H1 (cell line): ENCODE results near the gene ABCC2. TPM values are rescaled to one million over a fixed set of nuclear protein-coding genes. Genes with fewer than 3 reads are reported as not detected.

ENCODE experiments used
- CTCF ChIA-PET: fragments of 300-600 bp; sonication (Branson Sonifier 250); formaldehyde crosslinking; loops from one replicate; lab custom pipeline; 2021; ENCODE audit not compliant: partially characterized antibody; lab: Charles Lee
- POLR2A ChIA-PET: fragments of 300-600 bp; sonication (Branson Sonifier 250); formaldehyde crosslinking; loops from one replicate; lab custom pipeline; 2021; ENCODE audit warnings: inconsistent platforms; ENCODE audit not compliant: partially characterized antibody; lab: Charles Lee
- DNase-seq, 2 experiments: peaks; one replicate each; pipeline versions ENCODE4 v3.0.0 to v3.0.0-alpha.2; 2010 to 2022; ENCODE audit warnings: low spot score in 2 of 2, low read depth in 1 of 2, mixed read lengths in 1 of 2
- FAIRE-seq: peaks from 2 replicates; lab custom pipeline; 2011; peaks lifted over from hg19 to GRCh38; lab: Jason Lieb, UNC
- H2AFZ ChIP-seq: 2 replicates; pipeline ENCODE4 v1.8.1; 2012; ENCODE audit warnings: low read length, inconsistent platforms
- H2AK5ac ChIP-seq: 2 replicates; pipeline ENCODE4 v1.6.1; 2013; ENCODE audit warnings: low read depth, low read length
- H2BK120ac ChIP-seq: replicated peaks from 2 replicates; pipeline ENCODE3; 2013; ENCODE audit warnings: low read depth, low read length, inconsistent platforms
- H2BK12ac ChIP-seq: 2 replicates; pipeline ENCODE4 v1.6.1; 2013; ENCODE audit warnings: low read depth, low read length
- H2BK15ac ChIP-seq: 2 replicates; pipeline ENCODE4 v1.6.1; 2013; ENCODE audit warnings: low read length
- H2BK20ac ChIP-seq: 2 replicates; pipeline ENCODE4 v1.6.1; 2013; ENCODE audit warnings: low read length
- H2BK5ac ChIP-seq: 2 replicates; pipeline ENCODE4 v1.6.1; 2013; ENCODE audit warnings: low read depth, low read length
- H3K14ac ChIP-seq: 2 replicates; pipeline ENCODE4 v1.6.1; 2013; ENCODE audit warnings: inconsistent platforms; ENCODE audit not compliant: insufficient read length
- H3K18ac ChIP-seq: 2 replicates; pipeline ENCODE4 v1.6.1; 2013; ENCODE audit warnings: low read length; ENCODE audit errors: extremely low read depth
- H3K23ac ChIP-seq: 2 replicates; pipeline ENCODE4 v1.6.1; 2013; ENCODE audit warnings: inconsistent platforms; ENCODE audit not compliant: insufficient read length
- H3K23me2 ChIP-seq: 2 replicates; pipeline ENCODE4 v1.6.1; 2013; ENCODE audit warnings: low read depth, low read length
- H3K27ac ChIP-seq: 2 replicates; pipeline ENCODE4 v1.6.1; 2011; ENCODE audit warnings: low read depth, low read length, inconsistent platforms
- H3K27me3 ChIP-seq, 4 experiments: replicated peaks in 1 of 4; 1 replicate in 1 of 4; 2 replicates in 3 of 4; pipeline versions ENCODE4 v1.6.1 to v1.8.1; 2011 to 2013; ENCODE audit warnings: low read length in 3 of 4, mild to moderate bottlenecking in 3 of 4, inconsistent platforms in 2 of 4, mixed read lengths in 2 of 4, moderate library complexity in 1 of 4; ENCODE audit not compliant: control insufficient read depth in 3 of 4, insufficient read depth in 3 of 4; ENCODE audit errors: extremely low read depth in 1 of 4
- H3K36me3 ChIP-seq, 4 experiments: 2 replicates each; pipeline versions ENCODE4 v1.6.1 to v1.8.1; 2011 to 2013; ENCODE audit warnings: mild to moderate bottlenecking in 4 of 4, low read length in 3 of 4, moderate library complexity in 2 of 4, control low read depth in 1 of 4, inconsistent platforms in 1 of 4; ENCODE audit not compliant: insufficient read depth in 4 of 4, control insufficient read depth in 2 of 4
- H3K4ac ChIP-seq: replicated peaks from 2 replicates; pipeline ENCODE3; 2013; ENCODE audit warnings: low read length, low read depth, mixed read lengths, inconsistent platforms; ENCODE audit not compliant: insufficient read length
- H3K4me1 ChIP-seq, 4 experiments: replicated peaks in 1 of 4; 1 replicate in 1 of 4; 2 replicates in 3 of 4; pipeline versions ENCODE4 v1.6.1 to v1.8.1; 2011 to 2013; ENCODE audit warnings: low read length in 3 of 4, inconsistent platforms in 2 of 4, mixed read lengths in 1 of 4; ENCODE audit not compliant: insufficient read depth in 4 of 4, control insufficient read depth in 3 of 4
- H3K4me2 ChIP-seq, 2 experiments: 2 replicates each; pipeline versions ENCODE4 v1.6.1 to v1.8.1; 2011 to 2013; ENCODE audit warnings: low read depth in 2 of 2, low read length in 2 of 2, control low read depth in 1 of 2, inconsistent platforms in 1 of 2, mild to moderate bottlenecking in 1 of 2; ENCODE audit not compliant: insufficient read depth in 1 of 2
- H3K4me3 ChIP-seq, 4 experiments: fragments of 200-600, 300-600 bp in 1 of 4; sonication (generic), shearing (Covaris generic), sonication (Bioruptor Twin) in 1 of 4; 2 replicates each; pipeline versions ENCODE4 v1.5.1 to v1.8.1; 2011 to 2016; ENCODE audit warnings: low read length in 4 of 4, low read depth in 3 of 4, control low read depth in 2 of 4, inconsistent platforms in 2 of 4, mild to moderate bottlenecking in 2 of 4, mixed read lengths in 1 of 4, moderate library complexity in 1 of 4; ENCODE audit not compliant: insufficient read depth in 2 of 4; ENCODE audit errors: extremely low read depth in 1 of 4
- H3K56ac ChIP-seq: replicated peaks from 2 replicates; pipeline ENCODE3; 2013; ENCODE audit warnings: low read depth, mild to moderate bottlenecking, mixed read lengths, low read length, inconsistent platforms; ENCODE audit not compliant: insufficient read length
- H3K79me1 ChIP-seq: 2 replicates; pipeline ENCODE4 v1.6.1; 2013; ENCODE audit warnings: low read depth, low read length, control low read depth
- H3K79me2 ChIP-seq, 2 experiments: 2 replicates each; pipeline versions ENCODE4 v1.6.1 to v1.8.1; 2012 to 2013; ENCODE audit warnings: low read length in 2 of 2, mild to moderate bottlenecking in 2 of 2, inconsistent platforms in 1 of 2; ENCODE audit not compliant: insufficient read depth in 2 of 2, control insufficient read depth in 1 of 2
- H3K9ac ChIP-seq, 4 experiments: replicated peaks in 1 of 4; 1 replicate in 1 of 4; 2 replicates in 3 of 4; pipeline versions ENCODE4 v1.6.1 to v1.8.1; 2011 to 2013; ENCODE audit warnings: low read depth in 3 of 4, low read length in 3 of 4, control low read depth in 2 of 4, mild to moderate bottlenecking in 2 of 4, moderate library complexity in 2 of 4, inconsistent platforms in 1 of 4; ENCODE audit errors: extremely low read depth in 1 of 4
- H3K9me3 ChIP-seq, 2 experiments: 2 replicates each; pipeline versions ENCODE4 v1.6.1 to v1.8.1; 2012 to 2013; ENCODE audit warnings: mild to moderate bottlenecking in 2 of 2, moderate library complexity in 2 of 2, control low read depth in 1 of 2, inconsistent platforms in 1 of 2, low read depth in 1 of 2, low read length in 1 of 2, mixed read lengths in 1 of 2; ENCODE audit not compliant: insufficient read depth in 2 of 2
- H4K20me1 ChIP-seq, 2 experiments: replicated peaks in 1 of 2; 2 replicates each; pipeline versions ENCODE3 to v1.8.1; 2011 to 2013; ENCODE audit warnings: inconsistent platforms in 2 of 2, low read length in 2 of 2, mild to moderate bottlenecking in 1 of 2; ENCODE audit not compliant: insufficient read depth in 2 of 2, control insufficient read depth in 1 of 2
- H4K5ac ChIP-seq: 2 replicates; pipeline ENCODE4 v1.6.1; 2013; ENCODE audit warnings: low read length, low read depth, mixed read lengths, inconsistent platforms; ENCODE audit not compliant: insufficient read length
- H4K8ac ChIP-seq: 2 replicates; pipeline ENCODE4 v1.8.0; 2013; ENCODE audit warnings: mild to moderate bottlenecking, moderate library complexity, low read length, inconsistent platforms; ENCODE audit not compliant: insufficient read depth; ENCODE audit errors: extremely low read depth
- H4K91ac ChIP-seq: replicated peaks from 2 replicates; pipeline ENCODE3; 2013; ENCODE audit warnings: low read length, mixed read lengths, inconsistent platforms; ENCODE audit not compliant: insufficient read length
- CHD2 ChIP-seq: IDR thresholded peaks from 2 replicates; pipeline ENCODE4 v1.6.1; 2012; ENCODE audit warnings: low read length, improper control_type of control experiment
- EZH2 ChIP-seq: fragments of 200-600 bp; sonication (generic); IDR thresholded peaks from 2 replicates; pipeline ENCODE4 v1.7.1; 2012; ENCODE audit warnings: low read depth, mild to moderate bottlenecking, moderate library complexity, low read length, inconsistent platforms; ENCODE audit not compliant: severe bottlenecking
- HDAC6 ChIP-seq: IDR thresholded peaks from one replicate; pipeline ENCODE4 v1.7.1; 2012; ENCODE audit warnings: low read depth, mild to moderate bottlenecking, inconsistent platforms, low read length, moderate library complexity
- KDM5A ChIP-seq: fragments of 200-600 bp; IDR thresholded peaks from 2 replicates; pipeline ENCODE4 v1.7.1; 2012; ENCODE audit warnings: mild to moderate bottlenecking, low read length, inconsistent platforms, mixed read lengths
- NANOG ChIP-seq: IDR thresholded peaks from 2 replicates; pipeline ENCODE4 v1.6.1; 2011; ENCODE audit warnings: low read length, low read depth, mild to moderate bottlenecking, inconsistent platforms; ENCODE audit not compliant: insufficient read depth, poor library complexity, severe bottlenecking
- NRF1 ChIP-seq: IDR thresholded peaks from 2 replicates; pipeline ENCODE4 v1.6.1; 2011; ENCODE audit warnings: mild to moderate bottlenecking, low read depth, low read length, improper control_type of control experiment
- POU5F1 ChIP-seq: IDR thresholded peaks from 2 replicates; pipeline ENCODE4 v1.6.1; 2011; ENCODE audit warnings: low read depth, mild to moderate bottlenecking, low read length, moderate library complexity
- RNF2 ChIP-seq: fragments of 200-900, 300-1000 bp; sonication (generic); IDR thresholded peaks from 2 replicates; pipeline ENCODE4 v1.7.1; 2016; ENCODE audit warnings: borderline replicate concordance, low read depth, mild to moderate bottlenecking, antibody characterized with exemption, low read length; ENCODE audit not compliant: poor library complexity, severe bottlenecking; ENCODE audit errors: missing control alignments
- TAF1 ChIP-seq: IDR thresholded peaks from 2 replicates; pipeline ENCODE4 v1.6.1; 2011; ENCODE audit warnings: mild to moderate bottlenecking, low read depth, low read length
- TBP ChIP-seq: IDR thresholded peaks from 2 replicates; pipeline ENCODE4 v1.6.1; 2011; ENCODE audit warnings: low read depth, low read length, improper control_type of control experiment
- TCF12 ChIP-seq: IDR thresholded peaks from 2 replicates; pipeline ENCODE4 v1.6.1; 2011; ENCODE audit warnings: low read depth, mild to moderate bottlenecking, low read length
- ZNF274 ChIP-seq: IDR thresholded peaks from 2 replicates; pipeline ENCODE4 v1.7.0; 2012; ENCODE audit warnings: low read length, borderline replicate concordance; ENCODE audit errors: extremely low read depth
- WGBS, 2 experiments: shearing (Covaris generic) in 1 of 2; methylation state at CpG; one replicate each; pipeline versions ENCODE4 v1.1.6 to v1.1.7; 2013 to 2015; ENCODE audit warnings: low lambda C conversion rate in 2 of 2, mixed read lengths in 2 of 2, inconsistent platforms in 1 of 2, low coverage in 1 of 2, missing lambda C conversion rate in 1 of 2; ENCODE audit not compliant: insufficient replicate concordance in 2 of 2, insufficient coverage in 1 of 2, insufficient read length in 1 of 2; ENCODE audit errors: extremely low coverage in 1 of 2, missing lambda C conversion rate in 1 of 2; 5-methylcytosine and 5-hydroxymethylcytosine counted together
- polyA plus RNA-seq, 7 experiments: library from polyadenylated mRNA; depleted of rRNA in 3 of 7; stranded (reverse) in 5 of 7; unstranded in 2 of 7; fragments of >200 nt in 5 of 7; fragments of 200-250 nt in 2 of 7; gene quantifications; 1 replicate in 5 of 7; 2 replicates in 1 of 7; 4 replicates in 1 of 7; pipeline versions ENCODE4 v1.2.1 to v1.2.3, GENCODE V29; 2011 to 2013; ENCODE audit warnings: missing spikeins in 2 of 7, mixed read lengths in 2 of 7
- total RNA-seq: library from RNA; stranded (reverse); fragmentation: NEBNext Ultra II Directional; extraction: Animal tissue kit (Norgen Biotek cat#: 25700); gene quantifications from 2 replicates; pipeline ENCODE4 v1.2.1, GENCODE V29; 2021
- TF ChIP-seq, protein P1 (sequence below): IDR thresholded peaks from 2 replicates; pipeline ENCODE4 v1.6.1; 2011; ENCODE audit warnings: low read length, improper control_type of control experiment

ABCC2 gene
- total and polyA plus RNA-seq, 2 of the 8 experiments (the other 6 are each of a cell fraction or from before 2014, with no cell fraction given) = 0.74 to 1.1 TPM

DNA sequence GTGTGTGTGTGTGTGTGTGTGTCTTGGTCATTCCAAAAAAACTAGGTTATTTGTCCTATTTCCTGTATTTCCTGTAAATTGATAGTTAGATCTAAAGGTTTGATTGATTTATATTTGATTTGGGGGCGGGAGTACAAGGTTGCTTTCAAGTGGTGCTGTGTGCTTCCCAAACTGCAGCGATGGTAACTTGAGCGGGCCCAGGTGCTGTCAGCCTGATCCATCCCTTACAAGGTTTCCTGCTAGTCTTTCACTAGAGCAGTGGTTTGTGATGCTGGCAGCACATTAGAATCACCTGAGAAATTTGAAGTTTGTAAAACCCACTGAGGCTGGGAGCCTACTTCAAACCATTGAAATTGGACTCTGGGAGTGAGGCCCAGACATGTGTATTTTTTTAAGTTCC is 23.7 kb downstream of the ABCC2 start:
- Histone ChIP-seq H3K79me2 (no peaks in the 10 kb centered on the region), H2BK120ac (no peak overlapping the region), H3K4me3 (no peak overlapping the region), H2BK12ac (no peak overlapping the region), H3K27me3 (no peaks in the 10 kb centered on the region), H4K91ac (no peak overlapping the region), H2BK5ac (no peak overlapping the region), H2AK5ac (no peak overlapping the region), H3K9ac (no peak overlapping the region), H2BK15ac (no peak overlapping the region), H4K20me1 (no peaks in the 10 kb centered on the region), H3K23ac (no peak overlapping the region), H3K18ac (no peak overlapping the region), H3K27ac (no peak overlapping the region), H3K9me3 (no peaks in the 10 kb centered on the region), H3K4me2 (no peak overlapping the region), H2AFZ (no peak overlapping the region), H3K4me1 (no peaks in the 10 kb centered on the region), H4K8ac (no peak overlapping the region), H3K4ac (no peak overlapping the region), H3K23me2 (no peaks in the 10 kb centered on the region), H3K56ac (no peak overlapping the region), H3K14ac (no peak overlapping the region), H4K5ac (no peak overlapping the region), H3K36me3 (no peaks in the 10 kb centered on the region), H2BK20ac (no peak overlapping the region), H3K79me1 (no peaks in the 10 kb centered on the region)
- POLR2A ChIA-PET = no interaction called here
- 63% methylated on average over 3 of the region's 3 CpGs; no CpG with 5 or more reads in 1 of the 2 experiments for WGBS, 2 experiments
- DNase-seq (no peak), FAIRE-seq (no peak)
- CTCF ChIA-PET = no interaction called here
- TF ChIP-seq TAF1 (no peak), TBP (no peak), HDAC6 (no peak), KDM5A (no peak), TCF12 (no peak), CHD2 (no peak), NRF1 (no peak), ZNF274 (no peak), NANOG (no peak), RNF2 (no peak), POU5F1 (no peak), EZH2 (no peak)
- TF ChIP-seq, protein P1, sequence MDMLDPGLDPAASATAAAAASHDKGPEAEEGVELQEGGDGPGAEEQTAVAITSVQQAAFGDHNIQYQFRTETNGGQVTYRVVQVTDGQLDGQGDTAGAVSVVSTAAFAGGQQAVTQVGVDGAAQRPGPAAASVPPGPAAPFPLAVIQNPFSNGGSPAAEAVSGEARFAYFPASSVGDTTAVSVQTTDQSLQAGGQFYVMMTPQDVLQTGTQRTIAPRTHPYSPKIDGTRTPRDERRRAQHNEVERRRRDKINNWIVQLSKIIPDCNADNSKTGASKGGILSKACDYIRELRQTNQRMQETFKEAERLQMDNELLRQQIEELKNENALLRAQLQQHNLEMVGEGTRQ = no peak
